Hematopoietic multipotent progenitor cell treated with erythropoietin and hydrocortisone succinate and interleukin-3 and kit ligand, for 17 days (in vitro differentiated cells): ENCODE measurements around the gene MAN2A2.
"Not testable (repeated sequence)": the region's sequence is repeated elsewhere in the genome, so short reads cannot be mapped to it uniquely, and the experiment has no call there.

Source experiments
- DNase-seq: peaks from one replicate; pipeline ENCODE4 v3.0.0-alpha.2; 2015; ENCODE audit warnings: low spot score

Gene MAN2A2

DNA sequence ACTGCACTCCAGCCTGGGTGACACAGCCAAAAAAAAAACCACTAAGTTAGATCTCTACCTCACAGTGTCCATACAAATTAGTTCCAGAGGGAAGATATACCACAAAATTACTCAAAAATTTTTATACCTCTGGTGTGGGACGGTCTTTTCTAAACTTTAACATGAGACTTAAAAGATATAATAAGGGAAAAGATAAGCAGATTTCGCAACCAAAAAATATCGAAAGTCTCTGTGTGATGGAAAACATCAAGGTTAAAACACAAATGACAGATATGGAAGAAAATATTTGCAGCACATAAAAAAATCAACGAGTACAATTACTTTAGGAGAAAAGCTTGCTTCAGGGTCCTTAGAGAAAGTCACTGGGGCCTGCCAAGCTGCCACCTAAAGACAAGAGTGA, 18.8 kb downstream of the MAN2A2 start:
- DNase-seq, result no peak

GRCh38 chr15:90922712-90923322, 19.7 kb downstream of the MAN2A2 start:
- not testable (repeated sequence) for DNase-seq

DNA sequence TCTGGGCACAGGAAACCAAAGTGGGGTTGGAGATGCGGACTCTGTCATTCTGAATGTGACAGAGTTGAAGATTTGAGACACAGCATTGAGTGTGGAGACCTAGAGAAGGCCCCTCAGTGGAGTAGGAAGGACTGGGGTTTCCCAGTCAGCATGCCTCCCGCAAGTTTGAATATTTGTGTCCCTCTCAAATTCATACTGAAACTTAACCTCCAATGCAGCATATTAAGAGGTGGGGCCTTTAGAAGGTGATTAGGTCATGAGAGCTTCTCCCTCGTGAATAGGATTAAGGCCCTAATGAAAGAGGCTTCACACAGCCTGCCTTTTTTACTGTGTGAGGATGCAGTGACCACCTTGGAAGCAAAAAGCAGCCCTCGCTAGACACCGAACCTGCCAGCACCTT, 21.3 kb downstream of the MAN2A2 start:
- no peak for DNase-seq

DNA sequence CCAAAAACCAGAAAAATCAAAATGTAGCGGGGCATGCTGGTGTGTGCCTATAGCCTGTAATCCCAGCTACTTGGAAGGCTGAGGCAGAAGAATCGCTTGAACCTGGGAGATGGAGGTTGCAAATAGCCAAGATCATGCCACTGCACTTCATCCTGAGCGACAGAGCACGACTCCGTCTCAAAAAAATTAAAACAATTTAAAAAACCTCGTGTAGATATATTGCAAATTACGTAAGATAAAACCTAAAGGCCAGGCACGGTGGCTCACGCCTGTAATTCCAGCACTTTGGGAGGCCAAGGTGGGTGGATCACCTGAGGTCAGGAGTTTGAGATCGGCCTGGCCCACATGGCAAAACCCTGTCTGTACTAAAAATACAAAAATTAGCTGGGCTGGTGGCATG, 23.7 kb downstream of the MAN2A2 start:
- not testable (repeated sequence) for DNase-seq

GRCh38 chr15:90928106-90928505, 25.0 kb downstream of the MAN2A2 start:
- not testable (repeated sequence) for DNase-seq

DNA sequence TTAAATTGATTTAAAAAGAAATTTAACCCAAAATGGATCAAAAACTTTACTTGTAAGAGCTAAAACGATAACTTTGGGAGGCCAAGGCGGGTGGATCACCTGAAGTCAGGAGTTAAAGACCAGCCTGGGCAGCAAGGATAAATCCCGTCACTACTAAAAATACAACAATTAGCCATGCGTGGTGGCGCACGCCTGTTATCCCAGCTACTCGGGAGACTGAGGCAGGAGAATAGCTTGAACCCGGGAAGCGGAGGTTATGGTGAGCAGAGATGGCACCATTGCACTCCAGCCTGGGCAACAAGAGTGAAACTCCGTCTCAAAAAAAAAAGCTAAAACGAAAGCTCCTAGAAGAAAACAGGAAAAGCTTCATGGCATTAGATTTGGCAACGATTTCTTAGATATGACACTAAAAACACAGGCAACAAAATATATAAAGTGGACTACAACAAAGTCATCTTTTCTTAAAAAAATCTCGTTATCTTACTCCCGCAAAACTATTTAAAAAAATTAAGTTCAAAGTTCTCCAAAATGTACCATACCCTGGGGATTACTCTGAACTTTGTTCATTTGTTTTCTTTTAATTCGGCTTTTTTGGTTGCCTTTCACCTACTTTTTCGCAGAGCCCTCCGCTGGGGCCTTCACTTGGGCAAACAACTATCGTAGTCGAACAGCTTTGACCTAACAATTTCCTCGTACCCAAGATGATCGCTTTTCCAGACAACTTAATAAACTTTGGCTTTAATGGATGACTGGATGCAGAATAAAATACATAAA, 26.3 kb downstream of the MAN2A2 start:
- DNase-seq, result no peak

DNA sequence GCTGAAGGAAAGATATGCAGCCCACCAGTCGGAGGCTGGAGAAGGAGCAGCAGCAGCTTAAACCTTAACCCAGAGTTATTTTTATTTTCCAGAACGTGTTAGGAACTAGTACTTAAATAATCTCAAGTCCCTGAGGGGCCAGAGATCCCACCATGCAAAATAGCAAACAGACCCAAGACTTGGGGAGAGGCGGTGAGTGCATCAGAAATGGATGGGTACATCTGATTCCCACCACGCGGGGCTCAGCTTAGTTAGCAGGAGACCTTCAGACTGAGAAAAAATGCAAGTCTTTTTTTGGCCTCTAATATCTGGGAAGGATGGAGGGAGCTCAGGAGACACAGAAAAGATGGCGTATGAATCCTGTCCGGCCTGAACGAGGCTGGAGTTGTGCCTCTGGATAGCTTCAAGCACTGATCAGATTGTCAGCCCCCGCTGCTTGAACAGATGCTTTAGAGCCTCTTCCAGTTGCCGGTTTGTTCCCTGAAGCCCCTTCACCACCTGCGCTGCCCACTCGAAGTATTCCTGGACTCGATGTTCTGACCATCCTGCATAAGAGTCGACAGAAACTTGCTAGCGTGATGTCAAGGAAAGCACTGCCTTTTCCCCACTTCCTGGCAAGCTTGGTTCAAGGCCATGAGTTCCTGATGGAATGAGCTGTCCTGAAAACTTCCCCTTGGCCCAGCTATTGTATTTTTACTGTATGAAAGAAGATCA, 27.9 kb downstream of the MAN2A2 start:
- DNase-seq, result no peak

DNA sequence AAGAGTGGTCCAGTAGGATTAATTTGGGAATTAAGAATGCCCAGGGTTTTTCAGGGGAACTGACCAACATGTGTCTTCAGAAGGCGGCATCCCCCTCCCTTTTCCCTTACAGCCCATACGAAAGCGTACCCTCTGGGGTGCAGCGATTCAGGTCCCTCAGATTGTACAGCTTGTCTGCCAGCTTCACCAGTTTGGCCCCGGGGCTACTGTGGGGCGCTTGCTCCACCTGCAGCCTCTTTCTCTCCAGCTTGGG, 28.4 kb downstream of the MAN2A2 start:
- DNase-seq, result no peak

DNA sequence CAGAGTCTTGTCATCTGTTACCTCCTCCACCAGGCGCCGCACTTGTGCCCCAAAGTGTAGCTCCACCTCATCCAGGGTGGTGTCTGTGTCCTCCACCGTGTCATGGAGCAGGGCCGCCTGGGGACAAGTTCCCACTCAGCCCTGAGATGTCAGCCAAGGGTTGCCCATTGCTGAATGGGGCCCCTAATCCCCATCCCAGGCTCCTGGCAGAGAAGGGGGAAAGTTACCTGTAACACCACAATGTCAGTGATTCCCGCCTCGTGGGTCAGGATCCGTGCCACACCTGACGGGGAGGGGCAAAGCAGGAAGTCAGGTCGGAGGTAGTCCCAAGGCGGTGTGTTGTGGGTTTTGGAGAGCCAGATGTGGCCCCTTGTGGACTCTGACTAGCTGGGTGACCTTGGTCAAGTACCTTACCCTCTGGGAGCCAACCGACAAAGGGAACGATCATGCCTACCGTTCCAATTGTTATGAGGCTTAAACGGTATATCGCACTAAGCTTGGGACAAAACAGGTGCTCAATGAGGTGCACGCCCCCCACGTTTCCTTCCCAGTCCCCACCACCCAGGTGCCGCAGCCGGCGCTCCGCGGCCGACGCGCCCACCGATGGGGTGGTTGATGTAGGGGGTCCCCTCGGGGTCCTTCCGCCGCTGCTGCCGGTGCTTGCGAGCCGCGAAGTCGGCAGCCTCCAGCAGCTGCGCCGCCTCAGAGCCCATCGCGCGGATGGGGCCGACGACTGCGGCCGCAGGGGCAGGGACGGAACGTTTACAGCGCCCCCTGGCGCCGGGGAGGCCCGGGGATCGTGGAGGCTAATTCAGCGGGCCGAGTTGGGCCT, 28.9 kb downstream of the MAN2A2 start, which contains the start of gene HDDC3:
TSS of gene HDDC3 (minus strand) at position 722 of the 832 bp plus-strand sequence. CDS start at position 713, 9 bp downstream.
- peak; percentile 95 for DNase-seq

GRCh38 chr15:90932660-90932991, 29.5 kb downstream of the MAN2A2 start:
- no peak for DNase-seq

DNA sequence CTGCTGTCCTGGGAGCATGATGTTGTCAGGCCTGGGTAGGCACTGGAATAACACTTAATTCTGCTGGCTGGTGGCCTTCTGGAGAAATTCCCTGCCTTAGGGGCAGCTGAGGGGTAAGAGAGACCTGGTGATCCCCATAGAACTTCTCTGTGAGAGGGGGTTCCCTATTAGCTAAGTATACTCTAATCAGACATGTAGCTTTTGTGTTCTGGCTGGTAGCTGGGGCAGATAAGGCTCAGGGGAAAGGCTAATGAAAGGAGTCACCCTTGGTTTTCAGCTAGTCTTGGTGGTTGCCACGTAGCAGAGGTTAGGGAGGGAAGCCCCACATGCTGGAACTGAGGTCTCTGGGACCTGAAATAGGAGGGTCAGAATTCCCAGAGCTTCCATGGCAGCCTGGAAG, 30.2 kb downstream of the MAN2A2 start:
- peak; percentile 57 for DNase-seq

GRCh38 chr15:90934256-90934948, 31.3 kb downstream of the MAN2A2 start:
- peak; percentile 91 for DNase-seq

GRCh38 chr15:90934949-90935751, 32.0 kb downstream of the MAN2A2 start, which contains the start of gene UNC45A:
TSS of gene UNC45A (plus strand) at chr15:90935285. CDS start at chr15:90935325, 40 bp downstream.
- DNase-seq, result peak; percentile 97

DNA sequence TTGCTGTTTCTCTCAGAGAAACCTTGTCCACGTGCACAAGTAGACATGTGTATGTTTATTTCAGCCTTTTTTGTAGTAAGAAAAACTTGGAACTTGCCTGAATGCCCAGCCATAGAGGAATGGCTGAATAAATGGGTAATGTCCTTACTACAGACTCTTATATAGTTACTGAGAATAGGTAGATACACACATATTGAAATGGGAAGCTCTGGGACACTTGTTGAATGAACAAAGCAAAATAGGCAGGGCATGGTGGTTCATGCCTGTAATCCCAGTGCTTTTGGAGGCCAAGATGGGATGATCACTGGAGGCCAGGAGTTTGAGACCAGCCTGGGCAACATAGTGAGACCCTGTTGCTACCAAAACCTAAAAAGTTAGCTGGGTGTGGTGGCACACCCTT, 33.7 kb downstream of the MAN2A2 start:
- no peak for DNase-seq

- DNase-seq, result no peak
Measured at GRCh38 chr15:90938261-90938660, 35.2 kb downstream of the MAN2A2 start.

DNA sequence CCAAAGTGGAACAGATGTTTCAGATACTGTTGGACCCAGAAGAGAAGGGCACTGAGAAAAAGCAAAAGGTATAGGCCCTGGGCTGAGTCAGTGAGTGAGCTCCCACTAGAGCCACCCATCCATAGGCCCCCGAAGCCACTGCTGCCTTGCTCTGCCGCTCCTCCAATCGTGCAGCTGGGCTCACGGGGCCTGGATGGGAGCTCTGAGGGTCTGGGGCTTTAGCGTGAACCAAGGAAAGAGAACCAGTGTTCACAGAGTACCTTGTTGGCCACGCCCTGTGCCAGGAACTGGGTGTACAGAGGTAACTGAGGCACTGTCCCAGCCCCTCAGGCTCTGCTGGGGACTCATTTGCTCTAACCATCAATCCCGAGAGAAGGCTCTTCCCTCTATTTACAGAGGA, 36.7 kb downstream of the MAN2A2 start:
- no peak for DNase-seq

DNA sequence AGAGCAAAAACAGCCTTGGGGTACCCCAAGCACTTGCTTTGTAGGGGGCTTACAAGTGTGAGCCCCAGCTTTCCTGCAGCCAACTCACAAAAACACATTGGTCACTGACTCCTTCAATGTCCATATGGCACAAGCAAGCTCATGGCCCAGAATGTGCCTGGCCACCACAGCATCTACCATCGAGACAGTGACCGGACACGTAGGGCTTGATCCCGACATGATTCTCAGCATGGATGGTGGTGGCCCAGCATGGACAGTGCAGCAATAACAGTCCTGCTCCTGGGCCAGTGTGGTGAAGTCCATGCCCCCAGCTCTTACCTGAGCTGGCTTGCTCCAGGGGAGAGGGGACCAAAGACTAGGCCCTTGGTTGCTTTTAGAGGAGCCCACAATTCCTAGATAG, 37.9 kb downstream of the MAN2A2 start:
- DNase-seq, result no peak

DNA sequence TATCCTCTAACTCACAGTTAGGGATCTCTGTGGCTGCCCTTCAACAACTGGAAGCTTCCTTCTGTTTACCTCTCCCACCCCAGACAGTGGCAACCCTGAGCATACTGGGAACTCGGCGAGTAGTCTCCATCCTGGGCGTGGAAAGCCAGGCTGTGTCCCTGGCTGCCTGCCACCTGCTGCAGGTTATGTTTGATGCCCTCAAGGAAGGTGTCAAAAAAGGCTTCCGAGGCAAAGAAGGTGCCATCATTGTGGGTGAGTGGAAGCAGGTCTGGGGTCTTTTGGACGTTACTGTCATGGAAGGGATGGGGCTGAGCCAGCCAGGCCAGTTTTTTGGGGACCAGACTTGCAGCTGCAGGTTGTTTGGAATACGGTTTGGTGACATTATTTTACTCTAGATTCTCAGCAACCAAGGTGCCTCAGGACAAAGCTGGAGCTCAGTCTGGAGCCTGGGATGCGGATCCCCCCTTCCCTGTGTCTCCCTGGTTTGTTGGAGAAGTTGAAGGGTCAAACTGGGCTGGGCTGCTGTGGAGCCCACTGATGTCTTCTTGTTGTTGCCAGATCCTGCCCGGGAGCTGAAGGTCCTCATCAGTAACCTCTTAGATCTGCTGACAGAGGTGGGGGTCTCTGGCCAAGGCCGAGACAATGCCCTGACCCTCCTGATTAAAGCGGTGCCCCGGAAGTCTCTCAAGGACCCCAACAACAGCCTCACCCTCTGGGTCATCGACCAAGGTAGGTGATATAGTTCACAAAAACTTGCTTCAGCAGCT, 39.4 kb downstream of the MAN2A2 start:
- DNase-seq, result no peak

GRCh38 chr15:90945091-90945490, 42.0 kb downstream of the MAN2A2 start:
- no peak for DNase-seq

- no peak for DNase-seq
Measured at GRCh38 chr15:90946538-90946937, 43.4 kb downstream of the MAN2A2 start.
